ENCODE measurements around the gene PKN1. TPM values are rescaled to one million over a fixed set of nuclear protein-coding genes. Genes with fewer than 3 reads are reported as not detected.

PKN1 gene
- total RNA-seq, 1 experiment from 2014 or later = 170 TPM

DNA sequence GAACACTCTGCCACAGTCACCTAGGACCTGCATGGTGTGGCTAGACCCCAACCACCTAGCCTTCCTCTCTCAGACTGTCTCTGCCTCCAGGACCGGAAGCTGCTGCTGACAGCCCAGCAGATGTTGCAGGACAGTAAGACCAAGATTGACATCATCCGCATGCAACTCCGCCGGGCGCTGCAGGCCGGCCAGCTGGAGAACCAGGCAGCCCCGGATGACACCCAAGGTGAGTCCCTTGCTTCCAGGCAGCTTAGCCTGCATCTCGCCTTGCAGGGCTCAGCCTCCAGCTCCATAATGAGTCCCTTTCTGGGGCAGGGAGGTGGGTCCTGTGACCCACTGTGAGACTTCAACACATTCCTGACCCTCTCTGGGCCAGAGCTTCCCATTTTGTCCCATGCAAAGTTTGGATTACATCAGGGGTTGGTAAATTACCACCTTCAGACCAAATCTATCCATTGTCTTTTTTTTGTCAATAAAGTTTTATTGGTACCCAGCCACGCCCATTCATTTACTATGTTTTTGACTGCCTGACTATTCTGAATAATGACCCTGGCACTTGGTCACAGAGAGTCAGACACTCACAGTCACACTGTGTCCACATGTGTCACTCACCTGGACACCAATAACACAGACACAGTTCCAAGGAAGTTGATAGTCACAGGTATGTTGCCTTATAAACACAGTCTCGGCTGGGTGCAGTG is 13.4 kb downstream of the PKN1 start:
- TF ChIP-seq RELA (CRISPR knock-in tag; IDR thresholded peaks at IDR 0.05; ENCODE audit: borderline replicate concordance) (no peak), PRRX2 (CRISPR knock-in tag; IDR thresholded peaks at IDR 0.05) (no peak), ZNF671 (CRISPR knock-in tag; IDR thresholded peaks at IDR 0.05) (no peak), JUN (CRISPR knock-in tag; IDR thresholded peaks at IDR 0.05) (no peak), JAZF1 (CRISPR knock-in tag; IDR thresholded peaks at IDR 0.05) (no peak), RORB (CRISPR knock-in tag; IDR thresholded peaks at IDR 0.05) (no peak), ZNF396 (CRISPR knock-in tag; IDR thresholded peaks at IDR 0.05; ENCODE audit: borderline replicate concordance) (no peak)
- TF ChIP-seq, protein P1, sequence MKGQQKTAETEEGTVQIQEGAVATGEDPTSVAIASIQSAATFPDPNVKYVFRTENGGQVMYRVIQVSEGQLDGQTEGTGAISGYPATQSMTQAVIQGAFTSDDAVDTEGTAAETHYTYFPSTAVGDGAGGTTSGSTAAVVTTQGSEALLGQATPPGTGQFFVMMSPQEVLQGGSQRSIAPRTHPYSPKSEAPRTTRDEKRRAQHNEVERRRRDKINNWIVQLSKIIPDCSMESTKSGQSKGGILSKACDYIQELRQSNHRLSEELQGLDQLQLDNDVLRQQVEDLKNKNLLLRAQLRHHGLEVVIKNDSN (CRISPR knock-in tag; IDR thresholded peaks at IDR 0.05) = no peak
- TF ChIP-seq, protein P2, sequence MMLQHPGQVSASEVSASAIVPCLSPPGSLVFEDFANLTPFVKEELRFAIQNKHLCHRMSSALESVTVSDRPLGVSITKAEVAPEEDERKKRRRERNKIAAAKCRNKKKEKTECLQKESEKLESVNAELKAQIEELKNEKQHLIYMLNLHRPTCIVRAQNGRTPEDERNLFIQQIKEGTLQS (CRISPR knock-in tag; conservative IDR thresholded peaks at IDR 0.05) = no peak
- no peak overlapping the region for H3K27ac Mint-ChIP-seq
- H3K4me3 Mint-ChIP-seq = no peak overlapping the region
- no peaks in the 10 kb centered on the region for H3K4me1 Mint-ChIP-seq
- DNase-seq (ENCODE audit: low spot score) (no peak), ATAC-seq (no peak)
- H3K36me3 Mint-ChIP-seq = peaks cover 62% of the 10 kb centered on the region
- ChIA-PET CTCF (interaction anchor here (1.6 to 1.7 kb wide), 2 partner anchors 14 to 40 kb away, joined by 5 to 8 read pairs; partner anchors contain the start of gene PKN1), POLR2A (no interaction called here)
- no peaks in the 10 kb centered on the region for H3K27me3 Mint-ChIP-seq (ENCODE audit: low read depth)
- H3K9me3 Mint-ChIP-seq = no peaks in the 10 kb centered on the region

DNA sequence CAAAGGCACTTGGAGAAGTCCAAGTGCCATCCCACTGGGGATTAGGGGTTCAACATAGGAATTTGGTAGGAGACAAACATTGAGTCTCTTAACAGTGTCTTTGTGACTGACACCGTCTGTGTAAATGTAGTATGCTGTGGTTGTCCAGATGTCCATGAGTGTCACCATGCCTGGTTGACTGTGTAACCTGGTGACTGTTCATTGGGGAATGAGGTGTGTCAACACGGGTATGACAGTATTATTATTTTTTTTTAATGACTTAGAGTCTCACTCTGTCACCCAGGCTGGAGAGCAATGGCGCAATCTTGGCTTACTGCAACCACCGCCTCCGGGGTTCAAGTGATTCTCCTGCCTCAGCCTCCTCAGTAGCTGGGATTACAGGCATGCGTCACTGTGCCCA is 16.2 kb downstream of the PKN1 start:
- no peak for DNase-seq (ENCODE audit: low spot score)
- Mint-ChIP-seq H3K27me3 (ENCODE audit: low read depth) (no peaks in the 10 kb centered on the region), H3K4me1 (no peaks in the 10 kb centered on the region), H3K4me3 (no peak overlapping the region), H3K9me3 (no peaks in the 10 kb centered on the region), H3K27ac (no peak overlapping the region), H3K36me3 (peaks cover 47% of the 10 kb centered on the region)
- ChIA-PET CTCF (no interaction called here), POLR2A (no interaction called here)
- TF ChIP-seq, protein P3, sequence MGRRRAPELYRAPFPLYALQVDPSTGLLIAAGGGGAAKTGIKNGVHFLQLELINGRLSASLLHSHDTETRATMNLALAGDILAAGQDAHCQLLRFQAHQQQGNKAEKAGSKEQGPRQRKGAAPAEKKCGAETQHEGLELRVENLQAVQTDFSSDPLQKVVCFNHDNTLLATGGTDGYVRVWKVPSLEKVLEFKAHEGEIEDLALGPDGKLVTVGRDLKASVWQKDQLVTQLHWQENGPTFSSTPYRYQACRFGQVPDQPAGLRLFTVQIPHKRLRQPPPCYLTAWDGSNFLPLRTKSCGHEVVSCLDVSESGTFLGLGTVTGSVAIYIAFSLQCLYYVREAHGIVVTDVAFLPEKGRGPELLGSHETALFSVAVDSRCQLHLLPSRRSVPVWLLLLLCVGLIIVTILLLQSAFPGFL (CRISPR knock-in tag; IDR thresholded peaks at IDR 0.05; ENCODE audit: borderline replicate concordance) = no peak
- TF ChIP-seq PRRX2 (CRISPR knock-in tag; IDR thresholded peaks at IDR 0.05) (no peak), RORB (CRISPR knock-in tag; IDR thresholded peaks at IDR 0.05) (no peak)
- TF ChIP-seq, protein P4, sequence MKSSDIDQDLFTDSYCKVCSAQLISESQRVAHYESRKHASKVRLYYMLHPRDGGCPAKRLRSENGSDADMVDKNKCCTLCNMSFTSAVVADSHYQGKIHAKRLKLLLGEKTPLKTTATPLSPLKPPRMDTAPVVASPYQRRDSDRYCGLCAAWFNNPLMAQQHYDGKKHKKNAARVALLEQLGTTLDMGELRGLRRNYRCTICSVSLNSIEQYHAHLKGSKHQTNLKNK (CRISPR knock-in tag; IDR thresholded peaks at IDR 0.05) = no peak
- TF ChIP-seq, protein P5, sequence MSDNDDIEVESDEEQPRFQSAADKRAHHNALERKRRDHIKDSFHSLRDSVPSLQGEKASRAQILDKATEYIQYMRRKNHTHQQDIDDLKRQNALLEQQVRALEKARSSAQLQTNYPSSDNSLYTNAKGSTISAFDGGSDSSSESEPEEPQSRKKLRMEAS (CRISPR knock-in tag; IDR thresholded peaks at IDR 0.05) = no peak
- ATAC-seq = no peak

DNA sequence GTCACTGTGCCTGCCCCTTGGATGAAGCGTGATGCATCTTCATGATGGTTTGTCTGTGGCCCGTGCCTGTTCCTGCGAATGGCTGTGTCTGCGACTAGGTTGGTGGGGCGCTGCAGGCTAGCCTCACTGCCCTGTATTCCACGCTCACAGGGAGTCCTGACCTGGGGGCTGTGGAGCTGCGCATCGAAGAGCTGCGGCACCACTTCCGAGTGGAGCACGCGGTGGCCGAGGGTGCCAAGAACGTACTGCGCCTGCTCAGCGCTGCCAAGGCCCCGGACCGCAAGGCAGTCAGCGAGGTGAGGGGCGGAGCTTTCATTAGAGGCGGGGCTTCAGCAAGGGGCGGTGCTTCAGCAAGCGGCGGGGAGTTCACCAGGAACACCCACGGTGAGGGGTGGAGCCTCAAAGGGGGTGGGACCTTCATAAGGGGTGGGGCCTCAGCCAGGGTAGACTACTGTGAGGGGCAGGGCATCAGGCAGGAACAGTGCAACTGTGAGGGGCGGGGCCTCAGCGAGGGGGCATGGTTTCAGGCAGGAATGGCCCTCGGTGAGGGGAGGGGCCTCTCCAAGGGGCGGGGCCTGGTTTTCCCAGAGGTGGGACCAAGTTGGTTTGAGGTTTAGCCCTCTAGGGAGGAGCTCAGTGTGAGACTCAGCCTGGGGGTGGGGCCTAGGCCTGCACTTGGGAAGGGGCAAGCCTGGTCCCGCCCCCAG is 17.2 kb downstream of the PKN1 start:
- peak; percentile 99 for ATAC-seq
- peak; percentile 100 for DNase-seq (ENCODE audit: low spot score)
- Mint-ChIP-seq H3K36me3 (peaks cover 51% of the 10 kb centered on the region), H3K27ac (peak overlapping the region; percentile 89), H3K27me3 (ENCODE audit: low read depth) (no peaks in the 10 kb centered on the region), H3K9me3 (no peaks in the 10 kb centered on the region), H3K4me3 (no peak overlapping the region), H3K4me1 (no peaks in the 10 kb centered on the region)
- ChIA-PET POLR2A (interaction anchor here (0.9 to 1.1 kb wide), 3 partner anchors 17 to 314 kb away, joined by 3 to 7 read pairs (median 4); partner anchors contain the start of gene ASF1B), CTCF (interaction anchor here (0.5 to 1.5 kb wide), 18 partner anchors 11 to 401 kb away, joined by 3 to 33 read pairs (median 4); partner anchors contain the start of genes PKN1 and PTGER1)
- TF ChIP-seq, protein P6, sequence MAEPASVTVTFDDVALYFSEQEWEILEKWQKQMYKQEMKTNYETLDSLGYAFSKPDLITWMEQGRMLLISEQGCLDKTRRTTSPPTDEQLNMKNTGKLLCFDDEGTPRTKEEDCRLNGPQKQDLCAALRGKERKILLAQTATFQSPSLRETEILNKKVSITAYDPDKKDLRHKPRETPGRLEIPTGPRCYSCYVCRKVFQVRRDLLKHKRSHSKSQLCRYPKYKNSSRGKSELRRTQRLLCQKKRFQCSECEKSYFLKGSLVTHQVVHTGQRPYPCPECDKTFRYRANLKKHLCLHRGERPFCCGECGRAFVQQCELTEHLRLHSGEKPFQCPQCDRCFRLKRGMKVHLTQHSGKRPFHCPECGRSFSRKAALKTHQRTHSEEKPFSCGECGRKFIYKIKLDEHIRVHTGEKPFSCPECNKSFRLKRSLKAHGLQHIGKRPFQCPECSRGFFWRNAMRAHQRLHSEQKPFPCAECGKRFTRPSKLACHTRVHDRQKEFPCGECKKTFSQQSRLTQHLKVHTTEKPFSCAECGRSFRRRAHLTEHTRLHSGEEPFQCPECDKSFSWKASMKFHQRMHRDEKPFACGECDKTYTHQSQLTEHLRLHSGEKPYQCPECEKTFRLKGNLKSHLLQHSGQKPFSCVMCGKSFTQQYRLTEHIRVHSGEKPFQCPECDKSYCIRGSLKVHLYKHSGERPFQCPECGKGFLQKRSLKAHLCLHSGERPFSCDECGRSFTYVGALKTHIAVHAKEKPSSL (CRISPR knock-in tag; conservative IDR thresholded peaks at IDR 0.05) = no peak
- no peak for TF ChIP-seq EMX1 (CRISPR knock-in tag; IDR thresholded peaks at IDR 0.05)
- no peak for TF ChIP-seq KAT7 (CRISPR knock-in tag; IDR thresholded peaks at IDR 0.05; ENCODE audit: borderline replicate concordance)
- TF ChIP-seq SMAD4 (CRISPR knock-in tag; IDR thresholded peaks at IDR 0.05) = no peak
- TF ChIP-seq ZNF219 (CRISPR knock-in tag; IDR thresholded peaks at IDR 0.05; ENCODE audit: borderline replicate concordance) = no peak
- TF ChIP-seq NFYB (CRISPR knock-in tag; conservative IDR thresholded peaks at IDR 0.05; ENCODE audit: low read depth) = no peak
- TF ChIP-seq ZNF138 (CRISPR knock-in tag; conservative IDR thresholded peaks at IDR 0.05) = no peak
- TF ChIP-seq, protein P7, sequence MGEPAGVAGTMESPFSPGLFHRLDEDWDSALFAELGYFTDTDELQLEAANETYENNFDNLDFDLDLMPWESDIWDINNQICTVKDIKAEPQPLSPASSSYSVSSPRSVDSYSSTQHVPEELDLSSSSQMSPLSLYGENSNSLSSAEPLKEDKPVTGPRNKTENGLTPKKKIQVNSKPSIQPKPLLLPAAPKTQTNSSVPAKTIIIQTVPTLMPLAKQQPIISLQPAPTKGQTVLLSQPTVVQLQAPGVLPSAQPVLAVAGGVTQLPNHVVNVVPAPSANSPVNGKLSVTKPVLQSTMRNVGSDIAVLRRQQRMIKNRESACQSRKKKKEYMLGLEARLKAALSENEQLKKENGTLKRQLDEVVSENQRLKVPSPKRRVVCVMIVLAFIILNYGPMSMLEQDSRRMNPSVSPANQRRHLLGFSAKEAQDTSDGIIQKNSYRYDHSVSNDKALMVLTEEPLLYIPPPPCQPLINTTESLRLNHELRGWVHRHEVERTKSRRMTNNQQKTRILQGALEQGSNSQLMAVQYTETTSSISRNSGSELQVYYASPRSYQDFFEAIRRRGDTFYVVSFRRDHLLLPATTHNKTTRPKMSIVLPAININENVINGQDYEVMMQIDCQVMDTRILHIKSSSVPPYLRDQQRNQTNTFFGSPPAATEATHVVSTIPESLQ (CRISPR knock-in tag; IDR thresholded peaks at IDR 0.05) = no peak

Measured in WTC11 (cell line).